GM19463 (cell line): ENCODE measurements around the gene SBSN.

Experiments used
- ATAC-seq: cut with Tn5 transposase; IDR thresholded peaks from one replicate; pipeline ENCODE4 v1.9.1; 2021; ENCODE audit warnings: mild to moderate bottlenecking, moderate library complexity; ENCODE audit not compliant: unreplicated experiment

Gene SBSN

GRCh38 chr19:35528218-35529038 lies at the start of gene SBSN:
Gene SBSN, minus strand, starts transcription at chr19:35528311. Its CDS starts 30 bp downstream, at chr19:35528281.
- ATAC-seq, result no peak

GRCh38 chr19:35571406-35571965 lies 43.4 kb upstream of the SBSN start:
- ATAC-seq, result no peak

GRCh38 chr19:35569281-35569781 lies 41.2 kb upstream of the SBSN start:
- no peak for ATAC-seq

GRCh38 chr19:35566738-35567137 lies 38.6 kb upstream of the SBSN start:
- ATAC-seq, result no peak

GRCh38 chr19:35565016-35565856 lies 37.1 kb upstream of the SBSN start:
- no peak for ATAC-seq

- ATAC-seq, result no peak
These were observed 35.2 kb upstream of the SBSN start, which contains the start of gene ATP4A for GRCh38 chr19:35563207-35563829. Gene ATP4A, minus strand, starts transcription at chr19:35563658. Its CDS starts 29 bp downstream, at chr19:35563629.

- ATAC-seq, result no peak
These were observed 34.7 kb upstream of the SBSN start for GRCh38 chr19:35562776-35563175.

GRCh38 chr19:35562336-35562735 lies 34.2 kb upstream of the SBSN start:
- ATAC-seq, result no peak

GRCh38 chr19:35561436-35561835 lies 33.3 kb upstream of the SBSN start:
- no peak for ATAC-seq

- ATAC-seq, result no peak
These were observed 32.6 kb upstream of the SBSN start for GRCh38 chr19:35560677-35561076.

GRCh38 chr19:35560271-35560670 lies 32.2 kb upstream of the SBSN start:
- ATAC-seq, result no peak

GRCh38 chr19:35559781-35560180 lies 31.7 kb upstream of the SBSN start:
- ATAC-seq, result no peak

- ATAC-seq, result no peak
These were observed 31.2 kb upstream of the SBSN start for GRCh38 chr19:35559281-35559659.

GRCh38 chr19:35558400-35559280 lies 30.5 kb upstream of the SBSN start:
- ATAC-seq, result no peak

GRCh38 chr19:35557539-35558399 lies 29.7 kb upstream of the SBSN start:
- no peak for ATAC-seq

- ATAC-seq, result no peak
These were observed 28.9 kb upstream of the SBSN start for GRCh38 chr19:35556846-35557538.

GRCh38 chr19:35556025-35556590 lies 28.0 kb upstream of the SBSN start:
- ATAC-seq, result no peak
